HG02642 (cell line): ENCODE measurements around the gene SV2B.
"Not testable (repeated sequence)": the region's sequence is repeated elsewhere in the genome, so short reads cannot be mapped to it uniquely, and the experiment has no call there.

Experiments used
- ATAC-seq: cut with Tn5 transposase; IDR thresholded peaks from one replicate; pipeline ENCODE4 v1.9.1; 2021; ENCODE audit warnings: mild to moderate bottlenecking; ENCODE audit not compliant: unreplicated experiment, poor library complexity

Gene SV2B

DNA sequence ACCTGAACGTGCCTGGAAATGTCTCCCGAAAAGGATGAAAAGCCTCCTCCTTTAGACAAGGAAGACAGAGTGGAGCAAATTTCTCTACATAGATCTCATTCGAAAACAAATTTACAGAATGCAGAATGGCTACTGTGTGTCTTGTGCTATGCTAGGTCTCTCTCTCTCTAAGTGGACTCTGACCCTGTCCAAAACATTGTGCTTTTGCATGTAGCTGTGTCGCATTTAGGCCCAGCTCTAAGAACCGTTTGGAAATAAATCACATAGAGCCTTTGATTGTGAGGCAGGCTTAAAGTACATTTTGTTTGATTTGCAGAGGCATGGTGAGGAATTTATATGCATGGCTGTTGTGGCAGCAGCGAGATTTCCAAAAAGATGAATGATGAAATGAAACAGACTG lies 198.0 kb downstream of the SV2B start:
- ATAC-seq, result no peak

DNA sequence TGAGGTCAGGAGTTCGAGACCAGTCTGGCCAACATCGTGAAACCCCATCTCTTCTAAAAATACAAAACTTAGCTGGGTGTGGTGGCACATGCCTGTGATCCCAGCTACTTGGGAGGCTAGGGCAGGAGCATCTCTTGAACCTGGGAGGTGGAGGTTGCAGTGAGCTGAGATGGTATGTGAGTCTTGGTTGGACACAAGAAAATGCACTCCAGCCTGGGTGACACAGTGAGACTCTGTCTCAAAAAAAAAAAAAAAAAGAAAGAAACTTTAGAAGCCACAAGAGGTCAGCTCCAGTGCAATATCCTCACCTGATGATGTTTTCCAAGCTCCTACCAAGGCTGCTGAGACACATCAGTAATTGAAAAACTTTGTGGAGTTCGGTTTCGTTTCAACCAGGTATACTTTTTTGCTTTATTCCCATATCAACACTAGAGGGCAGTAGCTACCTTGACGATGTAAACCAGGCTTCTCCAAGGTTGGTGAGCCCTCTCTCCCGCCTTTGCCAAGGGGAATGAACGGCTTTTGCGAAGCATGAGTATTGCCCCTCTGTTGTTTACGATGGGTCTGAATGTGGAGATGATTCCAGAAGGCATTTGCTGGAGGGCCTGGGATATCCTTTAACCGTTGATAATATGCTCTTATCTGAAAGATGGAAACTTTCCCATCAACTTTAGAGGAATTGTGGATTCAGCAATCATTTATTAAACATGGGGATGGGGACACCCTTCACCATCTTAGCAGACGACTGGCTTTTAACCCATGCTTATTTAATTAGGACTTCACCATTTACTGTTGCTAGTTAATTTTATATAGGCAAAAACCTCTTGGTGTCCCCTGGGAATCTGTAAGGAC lies 202.8 kb downstream of the SV2B start:
- ATAC-seq, result no peak

GRCh38 chr15:91304210-91304609 lies 204.2 kb downstream of the SV2B start:
- ATAC-seq, result no peak

DNA sequence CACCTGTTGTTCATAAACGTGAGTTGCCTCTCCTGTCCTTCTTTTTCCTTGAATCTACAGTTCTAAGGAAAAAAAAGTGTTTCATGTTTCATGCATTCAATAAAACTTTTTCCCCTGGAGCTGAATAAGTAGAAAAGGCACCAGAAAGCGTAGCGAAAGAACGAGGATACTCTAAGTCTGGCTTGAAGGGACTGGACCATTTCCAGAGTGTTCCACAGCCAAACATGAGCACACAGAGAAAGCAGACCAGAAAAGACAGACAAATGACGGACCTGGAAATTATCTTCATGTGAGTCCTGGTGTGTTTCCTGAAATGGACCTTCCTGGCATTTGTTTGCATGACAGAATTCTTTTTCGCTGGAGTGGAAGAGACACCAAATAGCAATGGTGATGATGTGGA lies 204.7 kb downstream of the SV2B start:
- no peak for ATAC-seq

DNA sequence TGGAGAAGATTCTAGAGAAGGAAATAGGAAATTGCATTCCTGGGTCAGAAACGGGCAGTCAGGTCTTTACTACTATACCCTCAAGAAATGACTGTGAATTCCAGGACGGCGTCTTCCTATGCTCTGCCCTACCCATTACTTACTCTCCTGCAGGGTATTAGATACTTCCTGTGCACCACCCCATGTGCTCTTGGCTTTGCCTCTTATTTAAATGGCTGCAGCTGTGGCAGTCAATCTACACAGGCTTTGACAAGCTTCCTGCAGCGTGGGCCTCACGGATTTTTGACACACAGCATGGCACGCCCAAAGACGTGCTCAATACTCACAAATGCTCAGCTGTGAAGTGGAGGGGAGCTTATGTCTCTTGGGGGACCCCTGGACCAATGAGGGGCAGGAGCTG lies 206.1 kb downstream of the SV2B start:
- ATAC-seq, result no peak

DNA sequence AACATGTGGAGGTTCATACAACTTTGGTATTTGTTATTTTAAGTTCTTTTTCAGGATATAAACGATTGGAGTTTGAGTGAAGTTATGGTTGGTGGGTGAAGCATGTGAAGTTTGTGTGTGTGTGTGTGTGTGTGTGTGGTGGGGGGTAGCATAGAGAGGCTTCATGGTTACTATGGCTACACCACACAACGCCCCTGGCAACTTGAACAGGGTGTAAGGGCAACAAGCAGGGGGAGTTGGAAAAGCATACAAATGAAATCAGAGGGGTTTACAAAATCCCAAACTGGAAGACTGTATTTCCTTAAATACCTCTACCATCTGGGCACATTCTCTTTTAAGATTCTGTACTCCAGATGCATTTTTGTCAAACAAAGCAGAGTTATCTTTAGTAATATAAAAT lies 207.5 kb downstream of the SV2B start:
- ATAC-seq, result no peak

- ATAC-seq, result no peak
These were observed 208.1 kb downstream of the SV2B start for GRCh38 chr15:91308199-91308598.

GRCh38 chr15:91308855-91309254 lies 208.8 kb downstream of the SV2B start:
- ATAC-seq, result no peak

- ATAC-seq, result no peak
These were observed 211.9 kb downstream of the SV2B start for GRCh38 chr15:91311986-91312385.

- no peak for ATAC-seq
These were observed 216.1 kb downstream of the SV2B start for GRCh38 chr15:91316126-91316525.

GRCh38 chr15:91318516-91318915 lies 218.5 kb downstream of the SV2B start:
- no peak for ATAC-seq

DNA sequence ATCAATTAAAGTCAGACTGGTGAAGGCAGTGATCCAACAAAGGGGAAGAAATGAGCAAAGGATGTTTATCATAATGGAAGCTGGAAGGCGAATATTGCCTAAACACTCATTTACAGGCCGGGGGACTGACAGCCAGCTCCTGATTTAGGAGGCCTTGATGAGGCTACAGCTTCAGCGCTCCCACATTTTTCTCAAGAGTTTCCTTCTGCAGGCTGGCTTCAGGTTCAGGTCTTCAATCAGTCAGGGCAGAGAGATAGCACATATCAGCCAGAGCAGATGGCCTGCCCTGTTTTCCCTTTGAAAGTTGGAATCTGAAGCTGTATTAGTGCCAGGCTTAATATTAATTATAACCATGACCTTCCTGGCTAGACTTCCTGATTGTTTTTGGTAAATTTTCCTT lies 218.9 kb downstream of the SV2B start:
- no peak for ATAC-seq

GRCh38 chr15:91319371-91320059 lies 219.5 kb downstream of the SV2B start:
- no peak for ATAC-seq

DNA sequence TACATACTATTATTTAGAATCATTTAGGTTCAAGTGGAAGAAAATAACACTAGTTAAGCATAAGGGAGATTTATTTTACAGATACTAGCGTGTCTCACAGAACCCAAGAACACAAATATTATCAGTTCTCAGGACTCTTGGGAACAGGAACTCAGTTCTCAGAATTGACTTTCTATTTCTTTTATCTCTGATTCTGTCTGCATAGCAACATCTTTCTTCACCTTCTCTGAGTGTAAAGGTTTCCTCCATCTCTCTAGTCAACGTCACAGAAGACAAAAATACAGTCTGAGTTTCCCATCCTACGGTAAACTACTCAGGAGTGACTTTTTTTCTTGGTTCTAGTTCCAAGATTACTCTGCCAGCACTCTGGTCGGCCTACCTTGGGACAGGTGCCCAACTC lies 220.0 kb downstream of the SV2B start:
- no peak for ATAC-seq

GRCh38 chr15:91329914-91330313 lies 229.9 kb downstream of the SV2B start:
- no peak for ATAC-seq

- ATAC-seq, result no peak
These were observed 231.5 kb downstream of the SV2B start for GRCh38 chr15:91331581-91331980.

- ATAC-seq, result no peak
These were observed 235.6 kb downstream of the SV2B start for GRCh38 chr15:91335702-91336101.

DNA sequence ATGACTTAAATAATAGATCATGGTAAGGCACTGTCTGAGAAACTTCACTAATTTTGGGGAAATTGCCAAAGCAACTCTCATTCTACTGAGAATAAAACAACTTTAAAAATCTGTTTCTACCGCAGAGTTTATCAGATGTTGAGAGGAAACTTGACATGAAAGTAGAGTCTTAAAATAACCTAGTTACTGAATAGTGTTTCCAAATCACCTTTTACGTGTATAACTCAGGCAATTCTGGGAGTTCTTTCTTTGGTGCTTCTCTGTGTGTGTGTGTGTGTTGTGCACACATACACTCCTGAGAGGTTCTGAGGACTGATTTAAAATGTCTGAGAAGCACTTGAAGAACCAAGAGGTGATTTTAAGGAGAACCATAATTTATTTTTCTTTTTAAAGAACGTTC lies 236.6 kb downstream of the SV2B start:
- ATAC-seq, result no peak

GRCh38 chr15:91338766-91339165 lies 238.7 kb downstream of the SV2B start:
- no peak for ATAC-seq

- ATAC-seq, result no peak
These were observed 242.0 kb downstream of the SV2B start for GRCh38 chr15:91342097-91342496.

GRCh38 chr15:91344912-91345311 lies 244.9 kb downstream of the SV2B start:
- ATAC-seq, result not testable (repeated sequence)

GRCh38 chr15:91345736-91346135 lies 245.7 kb downstream of the SV2B start:
- ATAC-seq, result no peak
